HepG2 (cell line): Measurements from ENCODE around the gene RBM26. TPM values are rescaled to one million over a fixed set of nuclear protein-coding genes. Genes with fewer than 3 reads are reported as not detected.

ENCODE experiments used
- ATAC-seq: fragments of 200-7000 bp; cut with Tn5 transposase; 3 replicates; pipeline ENCODE4 v1.9.1; 2020; ENCODE audit warnings: mild to moderate bottlenecking, moderate library complexity
- BruUV-seq: library from RNA; stranded (reverse); fragments of 400-500 nt; replicated peaks from 2 replicates; lab custom pipeline; 2021; lab: Mats Ljungman, UMichigan
- CTCF ChIA-PET: fragments of 300-600 bp; formaldehyde crosslinking; extraction: SDS; loops from one replicate; lab custom pipeline; 2021; ENCODE audit warnings: low total read pairs, inconsistent platforms, low intra/inter-chr PET ratio; lab: Yijun Ruan, JAX
- POLR2A ChIA-PET: fragments of 350-600 bp; sonication (Branson Sonifier 250); formaldehyde crosslinking; loops from one replicate; lab custom pipeline; 2020; ENCODE audit warnings: antibody characterized with exemption, inconsistent platforms; lab: Yijun Ruan, JAX
- DNase-seq: peaks from one replicate; pipeline ENCODE4 v3.0.0-alpha.2; 2015; ENCODE audit warnings: low spot score
- FAIRE-seq: peaks from 3 replicates; lab custom pipeline; 2011; peaks lifted over from hg19 to GRCh38; lab: Jason Lieb, UNC
- H2AFZ ChIP-seq: one replicate; pipeline ENCODE4 v1.6.1; 2011; ENCODE audit warnings: low read length, inconsistent platforms
- H3K27ac ChIP-seq: fragments of 300-600 bp; 3 replicates; pipeline ENCODE4 v1.8.0; 2011; ENCODE audit warnings: mixed run types, mild to moderate bottlenecking, mixed read lengths, low read length, inconsistent platforms; ENCODE audit not compliant: insufficient read depth; ENCODE audit errors: extremely low read length
- H3K27me3 ChIP-seq, 2 experiments: fragments of 200-600 bp in 1 of 2; 2 replicates in 1 of 2; 3 replicates in 1 of 2; pipeline versions ENCODE4 v1.6.0 to v1.8.0; 2011; ENCODE audit warnings: low read length in 2 of 2, mild to moderate bottlenecking in 2 of 2, moderate library complexity in 2 of 2, inconsistent platforms in 1 of 2; ENCODE audit not compliant: insufficient read depth in 2 of 2, control insufficient read depth in 1 of 2
- H3K36me3 ChIP-seq, 2 experiments: fragments of 200-600 bp in 1 of 2; replicated peaks in 1 of 2; 2 replicates in 1 of 2; 3 replicates in 1 of 2; pipeline versions ENCODE4 v1.5.1 to v1.8.0; 2011; ENCODE audit warnings: low read length in 2 of 2, inconsistent platforms in 1 of 2; ENCODE audit not compliant: insufficient read depth in 2 of 2, control insufficient read depth in 1 of 2
- H3K4me1 ChIP-seq: 2 replicates; pipeline ENCODE4 v1.5.1; 2012; ENCODE audit warnings: low read length, inconsistent platforms; ENCODE audit not compliant: insufficient read depth
- H3K4me2 ChIP-seq: 2 replicates; pipeline ENCODE4 v1.6.0; 2011; ENCODE audit warnings: low read depth, low read length, inconsistent platforms
- H3K4me3 ChIP-seq, 3 experiments: fragments of 200-600 bp in 1 of 3; sonication (generic), shearing (Covaris generic) in 1 of 3; replicated peaks in 1 of 3; 2 replicates each; pipeline ENCODE4 v1.5.1; 2011 to 2016; ENCODE audit warnings: low read length in 3 of 3, inconsistent platforms in 2 of 3, low read depth in 2 of 3, mild to moderate bottlenecking in 2 of 3, control low read depth in 1 of 3, mixed read lengths in 1 of 3; ENCODE audit not compliant: insufficient read depth in 1 of 3
- H3K79me2 ChIP-seq: one replicate; pipeline ENCODE4 v1.6.1; 2011; ENCODE audit warnings: low read length, inconsistent platforms; ENCODE audit not compliant: insufficient read depth
- H3K9ac ChIP-seq: 2 replicates; pipeline ENCODE4 v1.6.0; 2011; ENCODE audit warnings: mild to moderate bottlenecking, low read depth, low read length, inconsistent platforms; ENCODE audit not compliant: insufficient read depth
- H3K9me3 ChIP-seq: 2 replicates; pipeline ENCODE4 v1.5.1; 2012; ENCODE audit warnings: mild to moderate bottlenecking, low read length
- H4K20me1 ChIP-seq: 2 replicates; pipeline ENCODE4 v1.6.0; 2011; ENCODE audit warnings: inconsistent platforms, mild to moderate bottlenecking, low read length, moderate library complexity; ENCODE audit not compliant: insufficient read depth
- ATF7-NPFF ChIP-seq: sonication (generic); formaldehyde crosslinking; IDR thresholded peaks from 2 replicates; pipeline ENCODE4 v1.8.1; 2023; ENCODE audit warnings: mild to moderate bottlenecking, low read depth, missing genetic modification reagents, moderate library complexity
- ETV5 ChIP-seq: IDR thresholded peaks from 2 replicates; pipeline ENCODE4 v1.6.1; 2018; ENCODE audit warnings: missing biosample characterization, missing genetic modification reagents, inconsistent platforms, borderline replicate concordance
- FOSL2 ChIP-seq: sonication (generic); formaldehyde crosslinking; IDR thresholded peaks from 2 replicates; pipeline ENCODE4 v1.4.0; 2020; ENCODE audit warnings: missing genetic modification reagents
- HIVEP1 ChIP-seq: sonication (generic); formaldehyde crosslinking; IDR thresholded peaks from 2 replicates; pipeline ENCODE4 v1.4.0; 2020; ENCODE audit warnings: mild to moderate bottlenecking, missing genetic modification reagents
- WGBS: methylation state at CpG from one replicate; pipeline ENCODE4 v1.1.6; 2017; ENCODE audit warnings: low lambda C conversion rate; 5-methylcytosine and 5-hydroxymethylcytosine counted together
- in situ Hi-C: cut with HindIII; loops from 2 replicates; pipeline ENCODE4 v1.10.0; 2017; ENCODE audit warnings: low pct_unique_long_range_greater_than_20kb; ENCODE audit not compliant: extremely low pct_ligation_motif_present
- intact Hi-C: fragments of 100-400 bp; cut with micrococcal nuclease; formaldehyde crosslinking; loops from one replicate; pipeline ENCODE4 v1.10.0; 2022; ENCODE audit not compliant: unreplicated experiment
- polyA plus RNA-seq, 8 experiments: library from polyadenylated mRNA; depleted of rRNA in 3 of 8; stranded (reverse) in 7 of 8; unstranded in 1 of 8; fragments of >200 nt; fragmentation: Illumina TruSeq in 4 of 8; extraction: Trizol in 4 of 8; gene quantifications; 2 replicates each; pipeline versions ENCODE4 v1.2.1 to v1.2.3, GENCODE V29; 2011 to 2016; ENCODE audit warnings: low read depth in 4 of 8, missing spikeins in 1 of 8, mixed read lengths in 1 of 8; ENCODE audit not compliant: insufficient read depth in 1 of 8
- total RNA-seq, 5 experiments: library from RNA; depleted of rRNA; stranded (reverse); fragments of >200 nt; fragmentation: Illumina TruSeq; extraction: Trizol; gene quantifications; 2 replicates each; pipeline ENCODE4 v1.2.3, GENCODE V29; 2016; ENCODE audit warnings: low read depth in 1 of 5
- TF ChIP-seq, protein P1 (sequence below): fragments of 450-650 bp; IDR thresholded peaks from 2 replicates; pipeline ENCODE4 v1.6.1; 2016
- TF ChIP-seq, protein P2 (sequence below): sonication (generic); formaldehyde crosslinking; IDR thresholded peaks from 2 replicates; pipeline ENCODE4 v1.8.0; 2022; ENCODE audit warnings: missing genetic modification reagents, mild to moderate bottlenecking, moderate library complexity, borderline replicate concordance

Gene RBM26
- total and polyA plus RNA-seq, 2 of the 13 experiments (the other 11 are each of a cell fraction or from before 2014, with no cell fraction given): 19.4 to 34.4 TPM

DNA sequence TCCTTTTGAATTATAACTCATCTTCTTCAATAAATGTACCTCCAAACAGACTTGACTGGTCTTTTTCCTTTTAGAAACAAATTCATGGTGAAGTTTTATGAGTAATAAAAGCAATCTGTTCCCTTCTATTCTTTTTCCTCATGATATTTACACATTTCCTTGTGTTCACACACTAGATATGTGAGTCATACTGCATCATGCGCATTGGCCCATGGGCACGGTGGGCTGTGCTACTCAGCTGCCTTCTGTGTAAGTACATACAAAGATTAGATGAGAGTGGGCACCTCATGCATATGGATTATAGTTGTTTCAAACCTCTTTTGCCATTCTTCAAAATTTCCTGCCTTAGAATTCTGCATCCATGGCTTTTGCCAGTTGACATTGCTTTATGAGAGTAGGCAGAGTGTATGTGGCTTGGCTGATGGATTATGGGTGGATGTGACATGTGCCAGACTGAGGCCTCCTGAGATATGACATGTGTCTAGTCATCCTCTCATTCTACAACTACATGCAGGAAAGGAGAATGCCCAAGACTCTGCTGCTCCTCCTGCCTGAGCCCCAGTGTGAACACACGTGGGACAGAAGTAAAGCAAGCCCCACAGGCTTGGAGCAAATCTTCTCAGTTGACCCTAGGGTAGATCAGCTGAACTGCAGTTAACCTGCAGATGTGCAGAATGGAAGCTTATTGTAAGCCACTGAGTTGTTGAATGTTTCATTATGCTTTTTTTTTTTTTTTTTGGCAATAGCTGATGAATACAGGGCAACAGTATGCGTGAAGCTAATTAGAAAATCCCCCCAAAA lies 109.9 kb downstream of the RBM26 start:
- FAIRE-seq (no peak), ATAC-seq (no peak), DNase-seq (no peak)
- Histone ChIP-seq H3K27ac (no peak overlapping the region), H3K27me3 (no peaks in the 10 kb centered on the region), H3K9me3 (no peaks in the 10 kb centered on the region), H3K9ac (no peak overlapping the region), H3K4me2 (no peak overlapping the region), H3K36me3 (no peaks in the 10 kb centered on the region), H4K20me1 (no peaks in the 10 kb centered on the region), H2AFZ (no peak overlapping the region), H3K4me3 (no peak overlapping the region), H3K79me2 (no peaks in the 10 kb centered on the region), H3K4me1 (no peaks in the 10 kb centered on the region)
- BruUV-seq: no TSS peak
- ChIA-PET POLR2A (no interaction called here), CTCF (no interaction called here)
- TF ChIP-seq, protein P1, sequence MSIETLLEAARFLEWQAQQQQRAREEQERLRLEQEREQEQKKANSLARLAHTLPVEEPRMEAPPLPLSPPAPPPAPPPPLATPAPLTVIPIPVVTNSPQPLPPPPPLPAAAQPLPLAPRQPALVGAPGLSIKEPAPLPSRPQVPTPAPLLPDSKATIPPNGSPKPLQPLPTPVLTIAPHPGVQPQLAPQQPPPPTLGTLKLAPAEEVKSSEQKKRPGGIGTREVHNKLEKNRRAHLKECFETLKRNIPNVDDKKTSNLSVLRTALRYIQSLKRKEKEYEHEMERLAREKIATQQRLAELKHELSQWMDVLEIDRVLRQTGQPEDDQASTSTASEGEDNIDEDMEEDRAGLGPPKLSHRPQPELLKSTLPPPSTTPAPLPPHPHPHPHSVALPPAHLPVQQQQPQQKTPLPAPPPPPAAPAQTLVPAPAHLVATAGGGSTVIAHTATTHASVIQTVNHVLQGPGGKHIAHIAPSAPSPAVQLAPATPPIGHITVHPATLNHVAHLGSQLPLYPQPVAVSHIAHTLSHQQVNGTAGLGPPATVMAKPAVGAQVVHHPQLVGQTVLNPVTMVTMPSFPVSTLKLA: peak; percentile 96
- peak; percentile 38; the same call in 1 of the 2 replicates for TF ChIP-seq FOSL2 (CRISPR knock-in tag)
- TF ChIP-seq ETV5 (CRISPR knock-in tag): no peak
- WGBS: 25% methylated on average over 3 of the region's 4 CpGs
- in situ Hi-C loops (no loop called here), intact Hi-C loops (no loop called here)

DNA sequence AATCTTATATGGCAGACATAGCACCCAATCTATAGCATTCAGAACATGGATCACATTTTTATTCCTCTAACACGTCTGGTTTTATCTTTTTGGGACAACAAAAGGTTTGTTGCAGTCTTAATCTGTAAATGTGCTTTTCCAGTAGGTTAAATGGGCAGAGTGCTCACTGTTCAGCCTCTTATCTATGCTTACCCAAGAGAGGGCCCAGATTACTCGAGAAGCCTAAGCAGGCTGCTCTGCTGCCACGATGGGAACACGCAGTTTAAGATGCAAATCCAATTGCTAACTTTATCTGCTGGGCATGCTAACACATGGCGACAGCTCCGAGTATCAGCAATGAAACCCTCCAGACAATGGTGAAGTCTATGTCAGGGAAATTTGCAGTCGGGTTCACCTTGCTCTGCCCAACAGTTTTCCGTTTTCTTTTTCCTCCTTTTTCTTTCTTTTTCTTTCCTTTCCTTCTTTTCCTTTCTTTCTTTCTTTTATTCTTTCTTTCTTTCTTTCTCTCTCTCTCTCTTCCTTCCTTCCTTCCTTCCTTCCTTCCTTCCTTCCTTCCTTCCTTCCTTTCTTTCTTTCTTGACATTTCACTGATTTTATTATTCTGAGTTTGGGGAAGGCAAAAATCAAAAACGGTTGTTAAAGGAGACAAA lies 115.3 kb downstream of the RBM26 start:
- Histone ChIP-seq H3K4me1 (no peaks in the 10 kb centered on the region), H4K20me1 (no peaks in the 10 kb centered on the region), H3K4me2 (no peak overlapping the region), H3K27me3 (no peaks in the 10 kb centered on the region), H3K36me3 (no peaks in the 10 kb centered on the region), H3K27ac (no peak overlapping the region), H3K9me3 (no peaks in the 10 kb centered on the region), H3K9ac (no peak overlapping the region), H3K79me2 (no peaks in the 10 kb centered on the region), H2AFZ (no peak overlapping the region), H3K4me3 (no peak overlapping the region)
- no peak for ATAC-seq
- ChIA-PET CTCF (no interaction called here), POLR2A (no interaction called here)
- in situ Hi-C loops (no loop called here), intact Hi-C loops (no loop called here)
- 16% methylated on average over 7 of the region's 9 CpGs for WGBS
- BruUV-seq: no TSS peak
- no peak for DNase-seq
- TF ChIP-seq, protein P2, sequence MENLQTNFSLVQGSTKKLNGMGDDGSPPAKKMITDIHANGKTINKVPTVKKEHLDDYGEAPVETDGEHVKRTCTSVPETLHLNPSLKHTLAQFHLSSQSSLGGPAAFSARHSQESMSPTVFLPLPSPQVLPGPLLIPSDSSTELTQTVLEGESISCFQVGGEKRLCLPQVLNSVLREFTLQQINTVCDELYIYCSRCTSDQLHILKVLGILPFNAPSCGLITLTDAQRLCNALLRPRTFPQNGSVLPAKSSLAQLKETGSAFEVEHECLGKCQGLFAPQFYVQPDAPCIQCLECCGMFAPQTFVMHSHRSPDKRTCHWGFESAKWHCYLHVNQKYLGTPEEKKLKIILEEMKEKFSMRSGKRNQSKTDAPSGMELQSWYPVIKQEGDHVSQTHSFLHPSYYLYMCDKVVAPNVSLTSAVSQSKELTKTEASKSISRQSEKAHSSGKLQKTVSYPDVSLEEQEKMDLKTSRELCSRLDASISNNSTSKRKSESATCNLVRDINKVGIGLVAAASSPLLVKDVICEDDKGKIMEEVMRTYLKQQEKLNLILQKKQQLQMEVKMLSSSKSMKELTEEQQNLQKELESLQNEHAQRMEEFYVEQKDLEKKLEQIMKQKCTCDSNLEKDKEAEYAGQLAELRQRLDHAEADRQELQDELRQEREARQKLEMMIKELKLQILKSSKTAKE: no peak
- no peak for TF ChIP-seq ATF7-NPFF
- no peak for TF ChIP-seq HIVEP1 (CRISPR knock-in tag)
- no peak for FAIRE-seq
